Stimulated activated CD8-positive, alpha-beta memory T cell treated with anti-CD3 and anti-CD28 coated beads, Interleukin-2, amount 100 ng/mL, for 1 hour (primary cell): ENCODE results near the gene CHRNA4.
"Not testable (repeated sequence)": the region's sequence is repeated elsewhere in the genome, so short reads cannot be mapped to it uniquely, and the experiment has no call there.

ENCODE experiments used
- DNase-seq, 2 donors: peaks; one replicate each; pipeline ENCODE4 v3.0.0-alpha.2; 2020; ENCODE audit warnings: low read depth in 2 of 2

Gene CHRNA4

GRCh38 chr20:63397946-63398450 lies 36.8 kb upstream of the CHRNA4 start:
- DNase-seq: no peak

DNA sequence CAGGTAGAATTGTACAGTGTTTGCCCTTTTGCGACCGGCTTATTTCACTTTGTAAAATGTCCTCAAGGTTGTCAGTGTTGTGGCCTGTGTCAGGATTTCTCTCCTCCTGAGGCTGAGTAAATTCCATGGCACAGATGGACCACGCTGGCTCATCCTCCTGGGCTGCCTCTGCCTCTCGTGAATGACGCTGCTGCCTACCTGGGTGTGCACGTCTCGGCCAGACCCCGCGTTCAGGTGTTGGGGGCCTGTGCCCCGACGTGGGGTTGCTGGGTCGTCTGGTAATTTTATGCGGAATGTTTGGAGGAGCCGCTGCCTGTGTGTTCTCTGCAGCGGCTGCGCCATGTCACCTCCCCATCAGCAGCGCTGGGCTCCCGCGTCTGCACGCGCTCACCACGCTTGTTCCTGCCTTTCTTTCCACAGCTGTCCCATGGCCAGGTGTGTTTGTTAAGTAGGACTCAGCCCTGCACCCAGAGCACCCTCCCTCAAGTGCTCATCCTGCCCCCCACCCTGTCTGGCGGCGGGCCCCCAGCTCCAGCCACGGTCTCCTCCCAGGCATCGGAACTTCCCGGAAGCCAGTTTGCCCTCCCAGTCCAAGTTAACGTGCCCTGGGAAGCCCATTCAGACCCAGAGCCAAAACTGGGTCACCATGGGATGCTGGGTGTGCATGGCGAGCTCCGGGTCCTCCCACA lies 36.1 kb upstream of the CHRNA4 start:
- DNase-seq: no peak

DNA sequence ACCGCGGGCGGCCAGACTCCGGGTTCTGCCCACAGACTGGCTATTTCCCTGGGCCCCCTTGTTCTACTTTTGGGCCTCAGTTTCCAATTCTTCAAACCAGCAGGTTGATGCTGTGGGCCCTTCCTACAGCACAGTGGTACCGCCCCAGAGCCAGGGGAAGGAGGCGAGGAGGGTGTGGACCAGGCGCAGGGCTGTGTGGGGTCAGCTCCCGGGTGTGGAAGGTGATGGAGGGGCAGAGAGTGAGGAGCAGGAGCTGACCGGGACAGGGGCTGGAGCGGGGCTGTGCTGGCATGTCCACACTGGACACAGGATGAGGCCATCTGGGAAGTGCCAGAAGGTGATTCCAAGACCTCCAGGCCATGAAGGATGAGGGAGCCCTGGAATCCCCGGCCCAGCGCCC lies 35.2 kb upstream of the CHRNA4 start:
- DNase-seq: no peak

GRCh38 chr20:63395723-63396122 lies 34.6 kb upstream of the CHRNA4 start:
- no peak for DNase-seq

DNA sequence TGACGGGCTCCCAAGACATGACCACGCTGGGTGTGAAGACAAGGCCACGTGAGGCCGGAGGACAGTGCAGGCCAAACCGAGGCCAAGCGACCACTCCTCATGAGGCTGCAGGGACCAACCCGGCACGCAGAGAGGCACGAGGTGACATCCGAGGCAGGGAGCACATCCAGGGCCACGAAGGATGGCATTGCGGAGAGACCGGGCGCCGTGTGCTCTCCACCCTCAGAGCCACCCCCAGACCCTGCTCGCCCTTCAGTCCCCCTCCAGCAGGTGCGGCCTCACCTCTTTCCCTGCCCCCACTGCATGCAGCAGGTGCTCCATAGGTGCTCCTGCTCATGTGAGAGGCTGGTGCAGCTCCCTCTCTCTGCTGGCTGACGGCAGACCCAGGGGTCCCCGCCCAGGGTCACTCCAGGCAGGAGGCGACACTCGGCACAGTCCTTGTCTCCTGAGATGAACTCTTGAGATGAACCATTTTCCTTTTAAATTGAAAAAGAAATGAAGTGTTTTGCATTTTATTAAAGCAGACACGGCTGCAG lies 33.8 kb upstream of the CHRNA4 start:
- no peak for DNase-seq

- no peak for DNase-seq
Observed at GRCh38 chr20:63394069-63394919, 33.1 kb upstream of the CHRNA4 start.

DNA sequence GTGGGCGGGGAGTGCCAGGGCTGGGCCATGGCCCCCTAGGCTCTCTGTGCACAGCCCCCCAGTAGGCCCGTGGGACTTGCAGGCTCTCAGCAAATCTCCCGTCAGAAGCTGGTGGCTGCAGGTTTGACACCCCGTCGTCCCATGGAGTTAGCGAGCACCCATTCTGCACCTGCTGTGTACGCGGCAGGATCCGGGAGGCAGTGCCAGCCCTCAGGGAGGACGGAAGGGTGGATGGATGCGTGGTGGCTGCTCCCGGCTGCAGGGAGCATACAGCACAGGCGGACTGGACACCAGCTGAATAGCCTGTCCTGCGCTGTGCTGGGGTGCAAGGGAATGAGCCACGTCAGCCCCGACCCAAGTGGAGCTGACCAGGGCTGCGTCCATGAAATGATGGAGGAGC lies 32.4 kb upstream of the CHRNA4 start:
- DNase-seq: no peak

DNA sequence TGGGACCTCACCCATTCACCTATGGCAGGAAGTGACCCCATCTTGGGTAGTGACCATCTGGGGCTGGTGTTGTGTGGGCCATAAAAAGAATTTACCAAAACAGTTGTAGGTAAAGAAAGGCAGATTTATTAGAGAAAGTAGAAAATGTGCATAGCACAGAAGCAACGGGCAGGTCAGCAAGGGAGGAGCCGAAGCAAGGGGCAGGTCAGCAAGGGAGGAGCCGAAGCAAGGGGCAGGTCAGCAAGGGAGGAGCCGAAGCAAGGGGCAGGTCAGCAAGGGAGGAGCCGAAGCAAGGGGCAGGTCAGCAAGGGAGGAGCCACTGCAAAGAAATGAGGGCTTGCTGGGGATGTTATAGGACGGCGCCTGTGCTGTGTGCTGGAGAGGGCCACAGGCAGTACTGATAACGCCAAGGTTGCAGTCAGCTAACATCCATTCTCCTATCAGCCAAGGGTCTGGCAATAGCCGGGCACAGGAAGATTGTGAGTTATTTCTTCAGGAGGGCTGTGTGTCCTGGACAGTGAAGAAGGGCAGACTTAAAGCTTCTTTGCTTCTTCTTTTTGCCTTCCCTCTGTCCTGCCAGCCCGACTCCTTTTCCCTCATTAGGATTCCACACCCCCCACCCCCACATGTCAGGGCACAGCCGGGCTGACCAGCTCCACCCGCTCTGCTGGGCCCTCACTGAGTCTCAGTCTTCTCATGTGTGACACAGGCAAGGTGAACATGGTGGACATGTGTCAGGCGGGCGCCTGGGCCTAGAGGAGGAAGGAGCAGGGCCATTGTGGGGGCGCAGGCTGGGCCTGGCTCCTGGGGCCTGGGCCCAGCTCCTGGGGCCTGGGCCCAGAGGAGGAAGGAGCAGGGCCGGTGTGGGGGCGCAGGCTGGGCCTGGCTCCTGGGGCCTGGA lies 31.6 kb upstream of the CHRNA4 start:
- DNase-seq: no peak

DNA sequence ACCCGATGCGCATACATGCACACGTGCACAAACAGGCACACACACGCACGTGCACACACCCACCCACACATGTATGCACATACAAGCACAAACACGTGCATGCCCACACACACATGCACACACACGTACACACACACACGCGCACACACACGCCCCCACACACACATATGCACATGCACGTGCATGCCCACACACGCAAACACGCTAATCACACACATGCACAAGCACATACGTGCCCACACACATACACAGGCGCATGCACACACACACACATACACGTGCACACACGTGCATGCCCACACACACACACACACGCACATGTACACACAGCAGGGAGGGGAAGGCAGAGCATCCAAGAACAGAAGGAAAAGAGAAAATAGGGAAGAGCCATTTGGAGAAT lies 26.8 kb upstream of the CHRNA4 start:
- DNase-seq: no peak

GRCh38 chr20:63387393-63387792 lies 26.2 kb upstream of the CHRNA4 start:
- DNase-seq: no peak

DNA sequence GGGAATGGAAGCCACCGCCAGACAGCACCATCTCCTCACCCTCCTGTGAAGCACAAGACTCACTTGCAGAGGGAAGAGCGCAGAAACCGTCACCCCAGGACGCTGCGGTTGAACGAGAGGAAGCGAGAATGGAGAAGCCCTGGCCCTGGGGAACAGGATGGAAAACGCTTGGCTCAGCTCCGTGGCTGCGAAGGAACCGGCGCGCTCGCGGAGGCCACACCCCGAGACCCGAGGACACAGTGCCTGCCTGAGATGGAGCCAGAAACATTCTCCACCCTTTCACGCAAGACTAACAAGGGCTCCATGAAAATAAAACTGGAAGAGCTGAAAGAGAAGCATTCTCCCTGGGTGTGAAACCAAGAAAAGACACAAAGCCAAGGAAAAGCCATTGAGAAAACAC lies 25.3 kb upstream of the CHRNA4 start:
- no peak for DNase-seq

DNA sequence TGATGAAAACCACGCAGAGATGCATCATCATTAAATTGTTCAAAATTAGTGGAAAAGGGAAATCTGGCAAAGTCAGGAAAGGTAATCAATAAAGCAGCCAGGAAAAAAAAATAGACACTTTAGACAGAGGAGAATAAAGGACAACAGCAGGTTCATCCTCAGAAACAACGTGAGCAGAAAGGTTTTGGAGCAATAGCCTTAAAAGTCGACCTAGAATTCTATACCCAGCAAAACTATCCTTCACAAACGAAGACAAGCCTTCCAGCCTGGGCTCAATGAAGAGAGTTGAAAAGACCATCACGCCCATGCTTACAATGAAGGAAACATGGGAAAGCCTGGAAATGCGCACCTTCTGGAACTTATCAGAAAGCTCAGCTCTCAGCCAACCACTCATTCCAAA lies 24.7 kb upstream of the CHRNA4 start:
- DNase-seq: no peak

GRCh38 chr20:63384336-63384735 lies 23.2 kb upstream of the CHRNA4 start:
- DNase-seq: no peak

DNA sequence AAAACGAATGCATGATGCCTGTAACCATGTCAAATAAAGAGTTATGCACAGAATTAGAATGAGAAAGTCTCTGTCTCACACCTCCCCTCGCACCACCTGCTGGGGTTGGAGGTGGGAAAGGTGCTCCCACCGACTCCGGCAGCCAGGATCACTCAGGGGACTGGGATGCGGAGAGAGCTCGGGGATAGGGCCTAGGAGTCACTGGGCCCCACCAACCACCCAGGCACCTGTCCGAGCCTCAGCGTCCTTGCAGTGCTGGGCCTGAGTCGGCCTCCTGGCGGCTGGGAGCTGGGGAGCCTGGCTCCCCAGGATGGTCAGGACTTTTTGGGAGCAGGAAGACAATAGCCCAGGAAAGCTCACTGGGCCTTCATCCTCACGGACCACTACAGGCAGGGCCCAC lies 22.4 kb upstream of the CHRNA4 start:
- DNase-seq: no peak

GRCh38 chr20:63382551-63383300 lies 21.6 kb upstream of the CHRNA4 start:
- DNase-seq: no peak

GRCh38 chr20:63381781-63382431 lies 20.8 kb upstream of the CHRNA4 start:
- DNase-seq: no peak

- DNase-seq: no peak
Observed at GRCh38 chr20:63380346-63380870, 19.3 kb upstream of the CHRNA4 start.

DNA sequence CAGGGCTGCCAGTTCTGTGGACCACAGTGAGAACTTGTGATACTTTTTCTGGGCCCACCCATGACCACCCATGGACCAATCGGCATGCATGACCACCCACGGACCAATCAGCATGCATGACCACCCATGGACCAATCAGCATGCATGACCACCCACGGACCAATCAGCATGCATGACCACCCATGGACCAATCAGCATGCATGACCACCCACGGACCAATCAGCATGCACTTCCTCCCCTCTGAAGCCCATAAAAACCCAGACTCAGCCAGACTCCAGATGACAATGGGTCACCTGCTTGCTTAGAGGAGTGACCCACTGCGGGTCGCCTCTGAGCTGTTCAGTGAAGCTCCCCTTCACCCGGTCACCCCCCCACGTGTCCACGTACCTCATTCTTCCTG lies 18.7 kb upstream of the CHRNA4 start:
- DNase-seq: not testable (repeated sequence)

DNA sequence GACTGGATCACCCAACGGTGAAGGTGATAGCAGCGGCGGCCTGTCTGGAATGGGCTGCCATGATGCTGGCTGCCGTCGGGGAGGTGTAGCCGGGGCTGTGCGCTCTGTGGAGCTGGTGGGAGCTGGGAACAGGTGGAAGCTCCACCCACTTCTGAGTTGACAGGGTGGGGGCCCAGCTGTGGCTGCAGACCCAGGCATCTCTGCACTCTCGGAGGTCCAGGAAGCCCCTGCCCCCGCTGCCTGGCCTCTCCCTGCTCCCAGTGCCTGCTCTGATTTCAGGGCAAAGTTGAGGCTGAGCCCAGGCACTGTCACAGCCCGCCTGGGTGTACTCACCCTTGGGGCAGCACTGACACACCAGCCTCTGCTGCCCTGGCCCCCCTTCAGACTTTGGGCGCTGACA lies 18.1 kb upstream of the CHRNA4 start:
- DNase-seq: no peak

DNA sequence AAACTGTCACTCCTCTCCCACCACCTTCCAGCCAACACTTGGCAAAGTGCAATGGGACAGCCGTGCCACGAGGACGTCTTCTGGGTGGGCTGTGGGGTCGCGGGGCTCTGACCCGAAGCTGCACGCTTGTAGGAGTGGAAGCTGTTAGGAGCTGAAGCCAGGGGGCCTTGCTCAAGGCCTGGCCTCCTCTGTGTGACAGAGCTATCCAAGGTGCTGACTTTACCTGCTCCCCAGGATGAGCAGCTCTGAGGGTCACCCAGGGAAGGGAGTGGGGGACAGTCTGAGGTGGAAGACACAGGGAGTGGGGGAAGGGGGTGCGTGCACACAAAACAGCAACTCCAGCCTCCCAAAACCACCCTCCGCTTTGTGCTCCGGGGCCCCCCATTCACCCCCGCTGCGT lies 17.5 kb upstream of the CHRNA4 start:
- DNase-seq: no peak
